HepG2 (cell line): Measurements from ENCODE around the gene SIRT7. TPM values are rescaled to one million over a fixed set of nuclear protein-coding genes. Genes with fewer than 3 reads are reported as not detected.

Experiments
- ATRX ChIP-seq: sonication (generic); formaldehyde crosslinking; IDR thresholded peaks from 2 replicates; pipeline ENCODE4 v1.4.0; 2020; ENCODE audit warnings: missing genetic modification reagents, borderline replicate concordance
- CEBPG ChIP-seq: IDR thresholded peaks from 2 replicates; pipeline ENCODE4 v1.6.1; 2016
- ETV5 ChIP-seq: IDR thresholded peaks from 2 replicates; pipeline ENCODE4 v1.6.1; 2018; ENCODE audit warnings: missing biosample characterization, missing genetic modification reagents, inconsistent platforms, borderline replicate concordance
- KLF6 ChIP-seq: IDR thresholded peaks from 2 replicates; pipeline ENCODE4 v1.8.0; 2016; ENCODE audit warnings: missing biosample characterization, missing genetic modification reagents
- MAFG ChIP-seq: sonication (generic); formaldehyde crosslinking; IDR thresholded peaks from 2 replicates; pipeline ENCODE4 v1.5.1; 2020; ENCODE audit warnings: mild to moderate bottlenecking, missing genetic modification reagents
- MED13 ChIP-seq: sonication (generic); formaldehyde crosslinking; IDR thresholded peaks from 2 replicates; pipeline ENCODE4 v1.5.0; 2020; ENCODE audit warnings: missing genetic modification reagents
- MXD4 ChIP-seq: IDR thresholded peaks from 2 replicates; pipeline ENCODE4 v1.6.1; 2016; ENCODE audit warnings: mild to moderate bottlenecking, missing biosample characterization, missing genetic modification reagents
- NFYC ChIP-seq: IDR thresholded peaks from 2 replicates; pipeline ENCODE4 v1.6.1; 2016; ENCODE audit warnings: missing genetic modification reagents, missing compliant biosample characterization
- NR2F6 ChIP-seq, 2 experiments: IDR thresholded peaks; 2 replicates each; pipeline ENCODE4 v1.6.1; 2016; ENCODE audit warnings: antibody characterized with exemption in 1 of 2, mild to moderate bottlenecking in 1 of 2
- ONECUT2 ChIP-seq: sonication (generic); formaldehyde crosslinking; IDR thresholded peaks from 2 replicates; pipeline ENCODE4 v1.4.0; 2020; ENCODE audit warnings: missing genetic modification reagents
- PHF5A ChIP-seq: IDR thresholded peaks from one replicate; pipeline ENCODE4 v1.6.1; 2018; ENCODE audit warnings: low read depth, missing genetic modification reagents; ENCODE audit not compliant: unreplicated experiment
- RARA ChIP-seq: IDR thresholded peaks from 2 replicates; pipeline ENCODE4 v1.6.1; 2016; ENCODE audit warnings: missing genetic modification reagents, missing compliant biosample characterization
- RELA ChIP-seq: sonication (generic); formaldehyde crosslinking; IDR thresholded peaks from 2 replicates; pipeline ENCODE4 v1.4.0; 2020; ENCODE audit warnings: missing genetic modification reagents
- SIN3B ChIP-seq: fragments of 150-350 bp; IDR thresholded peaks from 2 replicates; pipeline ENCODE4 v1.6.1; 2014; ENCODE audit warnings: low read length
- TSC22D2 ChIP-seq: sonication (generic); formaldehyde crosslinking; IDR thresholded peaks from 2 replicates; pipeline ENCODE4 v1.5.1; 2020; ENCODE audit warnings: missing genetic modification reagents, mild to moderate bottlenecking, borderline replicate concordance
- ZNF44 ChIP-seq: sonication (generic); formaldehyde crosslinking; IDR thresholded peaks from 2 replicates; pipeline ENCODE4 v1.5.1; 2020; ENCODE audit warnings: mild to moderate bottlenecking, missing genetic modification reagents
- ZNF615 ChIP-seq: sonication (generic); formaldehyde crosslinking; IDR thresholded peaks from 2 replicates; pipeline ENCODE4 v1.5.0; 2020; ENCODE audit warnings: mild to moderate bottlenecking, missing genetic modification reagents, borderline replicate concordance
- ZSCAN20 ChIP-seq: sonication (generic); formaldehyde crosslinking; IDR thresholded peaks from 2 replicates; pipeline ENCODE4 v1.4.0; 2020; ENCODE audit warnings: missing genetic modification reagents, mild to moderate bottlenecking, borderline replicate concordance
- polyA plus RNA-seq, 8 experiments: library from polyadenylated mRNA; depleted of rRNA in 3 of 8; stranded (reverse) in 7 of 8; unstranded in 1 of 8; fragments of >200 nt; fragmentation: Illumina TruSeq in 4 of 8; extraction: Trizol in 4 of 8; gene quantifications; 2 replicates each; pipeline versions ENCODE4 v1.2.1 to v1.2.3, GENCODE V29; 2011 to 2016; ENCODE audit warnings: low read depth in 4 of 8, missing spikeins in 1 of 8, mixed read lengths in 1 of 8; ENCODE audit not compliant: insufficient read depth in 1 of 8
- total RNA-seq, 5 experiments: library from RNA; depleted of rRNA; stranded (reverse); fragments of >200 nt; fragmentation: Illumina TruSeq; extraction: Trizol; gene quantifications; 2 replicates each; pipeline ENCODE4 v1.2.3, GENCODE V29; 2016; ENCODE audit warnings: low read depth in 1 of 5
- TF ChIP-seq, protein P1 (sequence below): sonication (generic); formaldehyde crosslinking; conservative IDR thresholded peaks from 2 replicates; pipeline ENCODE4 v1.8.1; 2023; ENCODE audit warnings: missing genetic modification reagents
- TF ChIP-seq, protein P2 (sequence below): sonication (generic); formaldehyde crosslinking; conservative IDR thresholded peaks from 2 replicates; pipeline ENCODE4 v1.4.0; 2020; ENCODE audit warnings: mild to moderate bottlenecking, missing genetic modification reagents, moderate library complexity
- TF ChIP-seq, protein P3 (sequence below): sonication (generic); formaldehyde crosslinking; IDR thresholded peaks from 2 replicates; pipeline ENCODE4 v1.8.1; 2023; ENCODE audit warnings: mild to moderate bottlenecking, missing genetic modification reagents, borderline replicate concordance
- TF ChIP-seq, protein P4 (sequence below): sonication (generic); formaldehyde crosslinking; conservative IDR thresholded peaks from 2 replicates; pipeline ENCODE4 v1.8.0; 2022; ENCODE audit warnings: missing genetic modification reagents
- TF ChIP-seq, protein P5 (sequence below): sonication (generic); formaldehyde crosslinking; IDR thresholded peaks from 2 replicates; pipeline ENCODE4 v1.8.0; 2022; ENCODE audit warnings: missing genetic modification reagents, mild to moderate bottlenecking, inconsistent platforms, borderline replicate concordance

Gene SIRT7
- total and polyA plus RNA-seq, 2 of the 13 experiments (the other 11 are each of a cell fraction or from before 2014, with no cell fraction given), result 8.3 to 24.8 TPM

DNA sequence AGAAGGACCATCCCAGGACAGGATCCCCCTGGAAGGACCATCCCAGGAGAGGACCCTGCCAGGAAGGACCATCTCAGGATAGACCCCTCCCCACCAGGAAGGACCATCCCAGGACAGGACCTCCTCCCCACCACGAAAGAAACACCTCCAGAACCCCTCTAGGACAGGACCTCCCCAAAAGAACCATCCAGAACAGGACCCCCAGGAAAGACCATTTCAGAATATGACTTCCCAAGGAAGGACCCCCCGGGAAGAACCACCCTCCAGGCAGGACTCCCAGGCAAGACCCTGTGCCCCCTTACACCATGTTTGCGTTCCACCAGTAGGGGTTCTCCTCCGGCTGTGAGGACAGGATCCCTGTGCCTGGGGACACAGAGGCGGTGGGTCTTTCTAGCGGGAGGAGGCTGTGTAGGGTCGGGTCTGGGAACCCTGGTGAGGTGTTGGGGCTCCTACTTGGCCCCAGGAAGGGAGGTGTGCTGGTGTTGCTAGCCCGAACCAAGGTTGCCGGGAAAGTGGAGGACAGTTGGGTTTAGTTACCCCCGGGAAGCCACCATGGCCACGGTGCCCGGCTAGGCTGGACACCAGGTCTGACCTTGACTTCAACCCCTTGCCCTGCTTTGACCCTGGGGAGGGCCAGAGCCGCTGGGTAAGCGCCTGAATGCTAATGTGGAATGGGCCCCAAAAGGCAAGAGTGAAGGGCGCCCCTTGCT, 40.8 kb upstream of the SIRT7 start (continued):
- TF ChIP-seq, protein P1, sequence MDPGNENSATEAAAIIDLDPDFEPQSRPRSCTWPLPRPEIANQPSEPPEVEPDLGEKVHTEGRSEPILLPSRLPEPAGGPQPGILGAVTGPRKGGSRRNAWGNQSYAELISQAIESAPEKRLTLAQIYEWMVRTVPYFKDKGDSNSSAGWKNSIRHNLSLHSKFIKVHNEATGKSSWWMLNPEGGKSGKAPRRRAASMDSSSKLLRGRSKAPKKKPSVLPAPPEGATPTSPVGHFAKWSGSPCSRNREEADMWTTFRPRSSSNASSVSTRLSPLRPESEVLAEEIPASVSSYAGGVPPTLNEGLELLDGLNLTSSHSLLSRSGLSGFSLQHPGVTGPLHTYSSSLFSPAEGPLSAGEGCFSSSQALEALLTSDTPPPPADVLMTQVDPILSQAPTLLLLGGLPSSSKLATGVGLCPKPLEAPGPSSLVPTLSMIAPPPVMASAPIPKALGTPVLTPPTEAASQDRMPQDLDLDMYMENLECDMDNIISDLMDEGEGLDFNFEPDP, result 0 out of 2 replicates have a peak, but pooled peaks have one; percentile 86
- TF ChIP-seq MXD4, result no peak
- TF ChIP-seq RARA (CRISPR knock-in tag), result peak; percentile 79
- TF ChIP-seq ATRX, result no peak
- no peak for TF ChIP-seq PHF5A (CRISPR knock-in tag)
- TF ChIP-seq, protein P2, sequence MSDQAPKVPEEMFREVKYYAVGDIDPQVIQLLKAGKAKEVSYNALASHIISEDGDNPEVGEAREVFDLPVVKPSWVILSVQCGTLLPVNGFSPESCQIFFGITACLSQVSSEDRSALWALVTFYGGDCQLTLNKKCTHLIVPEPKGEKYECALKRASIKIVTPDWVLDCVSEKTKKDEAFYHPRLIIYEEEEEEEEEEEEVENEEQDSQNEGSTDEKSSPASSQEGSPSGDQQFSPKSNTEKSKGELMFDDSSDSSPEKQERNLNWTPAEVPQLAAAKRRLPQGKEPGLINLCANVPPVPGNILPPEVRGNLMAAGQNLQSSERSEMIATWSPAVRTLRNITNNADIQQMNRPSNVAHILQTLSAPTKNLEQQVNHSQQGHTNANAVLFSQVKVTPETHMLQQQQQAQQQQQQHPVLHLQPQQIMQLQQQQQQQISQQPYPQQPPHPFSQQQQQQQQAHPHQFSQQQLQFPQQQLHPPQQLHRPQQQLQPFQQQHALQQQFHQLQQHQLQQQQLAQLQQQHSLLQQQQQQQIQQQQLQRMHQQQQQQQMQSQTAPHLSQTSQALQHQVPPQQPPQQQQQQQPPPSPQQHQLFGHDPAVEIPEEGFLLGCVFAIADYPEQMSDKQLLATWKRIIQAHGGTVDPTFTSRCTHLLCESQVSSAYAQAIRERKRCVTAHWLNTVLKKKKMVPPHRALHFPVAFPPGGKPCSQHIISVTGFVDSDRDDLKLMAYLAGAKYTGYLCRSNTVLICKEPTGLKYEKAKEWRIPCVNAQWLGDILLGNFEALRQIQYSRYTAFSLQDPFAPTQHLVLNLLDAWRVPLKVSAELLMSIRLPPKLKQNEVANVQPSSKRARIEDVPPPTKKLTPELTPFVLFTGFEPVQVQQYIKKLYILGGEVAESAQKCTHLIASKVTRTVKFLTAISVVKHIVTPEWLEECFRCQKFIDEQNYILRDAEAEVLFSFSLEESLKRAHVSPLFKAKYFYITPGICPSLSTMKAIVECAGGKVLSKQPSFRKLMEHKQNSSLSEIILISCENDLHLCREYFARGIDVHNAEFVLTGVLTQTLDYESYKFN (CRISPR knock-in tag), result 0 out of 2 replicates have a peak, but pooled peaks have one; percentile 14
- TF ChIP-seq, protein P3, sequence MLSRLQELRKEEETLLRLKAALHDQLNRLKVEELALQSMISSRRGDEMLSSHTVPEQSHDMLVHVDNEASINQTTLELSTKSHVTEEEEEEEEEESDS (CRISPR knock-in tag), result 0 out of 2 replicates have a peak, but pooled peaks have one; percentile 35
- TF ChIP-seq CEBPG (CRISPR knock-in tag), result no peak
- no peak for TF ChIP-seq MED13 (CRISPR knock-in tag)
- no peak for TF ChIP-seq SIN3B
- 0 out of 2 replicates have a peak, but pooled peaks have one; percentile 41 for TF ChIP-seq NR2F6 (IDR thresholded peaks at IDR 0.05)
- TF ChIP-seq NR2F6 (CRISPR knock-in tag; IDR thresholded peaks at IDR 0.05), result no peak
- TF ChIP-seq, protein P4, sequence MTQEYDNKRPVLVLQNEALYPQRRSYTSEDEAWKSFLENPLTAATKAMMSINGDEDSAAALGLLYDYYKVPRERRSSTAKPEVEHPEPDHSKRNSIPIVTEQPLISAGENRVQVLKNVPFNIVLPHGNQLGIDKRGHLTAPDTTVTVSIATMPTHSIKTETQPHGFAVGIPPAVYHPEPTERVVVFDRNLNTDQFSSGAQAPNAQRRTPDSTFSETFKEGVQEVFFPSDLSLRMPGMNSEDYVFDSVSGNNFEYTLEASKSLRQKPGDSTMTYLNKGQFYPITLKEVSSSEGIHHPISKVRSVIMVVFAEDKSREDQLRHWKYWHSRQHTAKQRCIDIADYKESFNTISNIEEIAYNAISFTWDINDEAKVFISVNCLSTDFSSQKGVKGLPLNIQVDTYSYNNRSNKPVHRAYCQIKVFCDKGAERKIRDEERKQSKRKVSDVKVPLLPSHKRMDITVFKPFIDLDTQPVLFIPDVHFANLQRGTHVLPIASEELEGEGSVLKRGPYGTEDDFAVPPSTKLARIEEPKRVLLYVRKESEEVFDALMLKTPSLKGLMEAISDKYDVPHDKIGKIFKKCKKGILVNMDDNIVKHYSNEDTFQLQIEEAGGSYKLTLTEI (CRISPR knock-in tag), result no peak
- no peak for TF ChIP-seq TSC22D2
- TF ChIP-seq NFYC (CRISPR knock-in tag), result no peak
- no peak for TF ChIP-seq ZSCAN20
- no peak for TF ChIP-seq ZNF44 (CRISPR knock-in tag)
- TF ChIP-seq RELA, result no peak
- TF ChIP-seq ZNF615 (CRISPR knock-in tag), result no peak
- TF ChIP-seq, protein P5, sequence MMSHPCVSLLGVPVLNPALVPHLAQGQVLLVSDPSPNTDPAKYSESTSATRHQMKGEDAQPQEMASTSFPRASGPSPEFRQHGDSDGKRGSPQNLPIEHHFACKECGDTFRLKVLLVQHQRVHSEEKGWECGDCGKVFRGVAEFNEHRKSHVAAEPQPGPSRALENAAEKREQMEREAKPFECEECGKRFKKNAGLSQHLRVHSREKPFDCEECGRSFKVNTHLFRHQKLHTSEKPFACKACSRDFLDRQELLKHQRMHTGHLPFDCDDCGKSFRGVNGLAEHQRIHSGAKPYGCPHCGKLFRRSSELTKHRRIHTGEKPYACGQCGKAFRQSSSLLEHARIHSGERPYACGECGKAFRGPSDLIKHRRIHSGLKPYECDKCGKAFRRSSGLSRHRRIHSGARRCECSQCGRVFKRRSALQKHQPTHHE (CRISPR knock-in tag), result 0 out of 2 replicates have a peak, but pooled peaks have one; percentile 5
- TF ChIP-seq ETV5, result no peak; the same call in 1 of the 2 replicates
- no peak for TF ChIP-seq ONECUT2 (CRISPR knock-in tag)
- 0 out of 2 replicates have a peak, but pooled peaks have one; percentile 11 for TF ChIP-seq KLF6
- TF ChIP-seq MAFG (CRISPR knock-in tag), result no peak
